CD8-positive, alpha-beta memory T cell (primary cell): ENCODE measurements around the gene ERGIC1. TPM values are rescaled to one million over a fixed set of nuclear protein-coding genes. Genes with fewer than 3 reads are reported as not detected.

Experiments used
- CTCF ChIA-PET: fragments of 350-600 bp; sonication (Branson Sonifier 250); formaldehyde crosslinking; loops from one replicate; lab custom pipeline; 2021; ENCODE audit warnings: antibody characterized with exemption; lab: Charles Lee
- POLR2A ChIA-PET: fragments of 350-600 bp; sonication (Branson Sonifier 250); formaldehyde crosslinking; loops from one replicate; lab custom pipeline; 2021; ENCODE audit warnings: antibody characterized with exemption; lab: Charles Lee
- DNase-seq, 5 donors: peaks; one replicate each; pipeline versions ENCODE4 v3.0.0 to v3.0.0-alpha.2; 2020 to 2022; ENCODE audit warnings: mixed read lengths in 1 of 5
- H3K27ac ChIP-seq: one replicate; pipeline ENCODE4 v1.7.0; 2013; ENCODE audit warnings: low read depth, mild to moderate bottlenecking, low read length, moderate library complexity
- H3K27me3 ChIP-seq: 2 replicates; pipeline ENCODE4 v1.7.0; 2013; ENCODE audit warnings: low read length, mild to moderate bottlenecking; ENCODE audit not compliant: insufficient read depth, poor library complexity, severe bottlenecking
- H3K36me3 ChIP-seq: 2 replicates; pipeline ENCODE4 v1.7.0; 2013; ENCODE audit warnings: mild to moderate bottlenecking, low read length, moderate library complexity; ENCODE audit not compliant: insufficient read depth
- H3K4me1 ChIP-seq: 2 replicates; pipeline ENCODE4 v1.7.0; 2013; ENCODE audit warnings: mild to moderate bottlenecking, low read length, moderate library complexity; ENCODE audit not compliant: insufficient read depth
- H3K4me3 ChIP-seq: 2 replicates; pipeline ENCODE4 v1.7.0; 2013; ENCODE audit warnings: mild to moderate bottlenecking, low read length
- H3K9me3 ChIP-seq: 2 replicates; pipeline ENCODE4 v1.7.0; 2013; ENCODE audit warnings: mild to moderate bottlenecking, low read length
- H3K27ac Mint-ChIP-seq, 8 donors: one replicate each; pipeline ENCODE4 v1.8.0; 2020 to 2021; ENCODE audit warnings: mixed read lengths in 8 of 8, mild to moderate bottlenecking in 6 of 8, inconsistent platforms in 3 of 8, moderate library complexity in 3 of 8
- H3K27me3 Mint-ChIP-seq, 2 donors: one replicate each; pipeline ENCODE4 v1.8.0; 2020 to 2021; ENCODE audit warnings: mixed read lengths in 2 of 2, mild to moderate bottlenecking in 1 of 2, moderate library complexity in 1 of 2
- H3K36me3 Mint-ChIP-seq, 3 donors: one replicate each; pipeline ENCODE4 v1.8.0; 2020 to 2021; ENCODE audit warnings: mixed read lengths in 3 of 3, inconsistent platforms in 1 of 3, mild to moderate bottlenecking in 1 of 3
- H3K4me1 Mint-ChIP-seq, 3 donors: one replicate each; pipeline ENCODE4 v1.8.0; 2020 to 2021; ENCODE audit warnings: mixed read lengths in 3 of 3, inconsistent platforms in 1 of 3, mild to moderate bottlenecking in 1 of 3
- H3K4me3 Mint-ChIP-seq, 7 donors: one replicate each; pipeline ENCODE4 v1.8.0; 2020 to 2021; ENCODE audit warnings: mixed read lengths in 7 of 7, mild to moderate bottlenecking in 6 of 7, moderate library complexity in 4 of 7, inconsistent platforms in 2 of 7
- H3K9me3 Mint-ChIP-seq, 5 donors: one replicate each; pipeline ENCODE4 v1.8.0; 2020 to 2022; ENCODE audit warnings: mixed read lengths in 5 of 5, mild to moderate bottlenecking in 3 of 5, moderate library complexity in 2 of 5, inconsistent platforms in 1 of 5
- polyA plus RNA-seq: library from polyadenylated mRNA; unstranded; fragments of 300-500 nt; fragmentation: Illumina TruSeq; gene quantifications from one replicate; pipeline ENCODE4 v1.2.3, GENCODE V29; 2021
- total RNA-seq, 2 experiments: library from RNA; stranded (reverse); gene quantifications; one replicate each; pipeline ENCODE4 v1.2.3, GENCODE V29; 2021

Gene ERGIC1
- total and polyA plus RNA-seq, 3 experiments from 2014 or later: 25.9 to 39.9 (median 39.7) TPM

GRCh38 chr5:172866802-172867748 lies 33.0 kb downstream of the ERGIC1 start:
- POLR2A ChIA-PET: no interaction called here
- Histone ChIP-seq H3K36me3 (no peaks in the 10 kb centered on the region), H3K27ac (no peak overlapping the region), H3K9me3 (no peaks in the 10 kb centered on the region), H3K4me1 (peaks cover 4% of the 10 kb centered on the region), H3K27me3 (no peaks in the 10 kb centered on the region), H3K4me3 (no peak overlapping the region)
- Mint-ChIP-seq H3K9me3 (no peaks in the 10 kb centered on the region), H3K27me3 (no peaks in the 10 kb centered on the region), H3K4me3 (no peak overlapping the region), H3K27ac (peak overlapping the region in 4 of 8 donors; percentile 4 to 80 (median 24)), H3K36me3 (peaks cover 0 to 11% (median 1%) of the 10 kb centered on the region in 3 donors), H3K4me1 (peaks cover 23 to 45% (median 31%) of the 10 kb centered on the region in 3 donors)
- DNase-seq: no peak
- CTCF ChIA-PET: interaction anchor here (1.0 to 1.9 kb wide), 3 partner anchors 66 to 152 kb away, joined by 3 to 5 read pairs (median 3); no protein-coding TSS in a partner anchor

- peak overlapping the region in 3 of 8 donors; percentile 29 to 73 (median 70) for H3K27ac Mint-ChIP-seq
- POLR2A ChIA-PET: no interaction called here
Observed at GRCh38 chr5:172867761-172868435, 33.8 kb downstream of the ERGIC1 start.

GRCh38 chr5:172868436-172868923 lies 34.4 kb downstream of the ERGIC1 start:
- Mint-ChIP-seq H3K27me3 (no peaks in the 10 kb centered on the region), H3K4me3 (no peak overlapping the region), H3K36me3 (peaks cover 0 to 11% (median 0%) of the 10 kb centered on the region in 3 donors), H3K9me3 (no peaks in the 10 kb centered on the region), H3K4me1 (peaks cover 13 to 40% (median 22%) of the 10 kb centered on the region in 3 donors), H3K27ac (peak overlapping the region in 5 of 8 donors; percentile 4 to 73 (median 70))
- CTCF ChIA-PET: interaction anchor here (0.9 to 1.9 kb wide), 4 partner anchors 64 to 154 kb away, joined by 3 to 5 read pairs (median 3); no protein-coding TSS in a partner anchor
- POLR2A ChIA-PET: no interaction called here
- H3K4me1 ChIP-seq: peaks cover 4% of the 10 kb centered on the region
- no peaks in the 10 kb centered on the region for H3K9me3 ChIP-seq
- no peaks in the 10 kb centered on the region for H3K27me3 ChIP-seq
- H3K27ac ChIP-seq: no peak overlapping the region
- H3K36me3 ChIP-seq: no peaks in the 10 kb centered on the region
- H3K4me3 ChIP-seq: no peak overlapping the region
- DNase-seq: no peak

More at GRCh38 chr5:172867761-172868435, 33.8 kb downstream of the ERGIC1 start:
- peaks cover 14 to 40% (median 23%) of the 10 kb centered on the region in 3 donors for H3K4me1 Mint-ChIP-seq
- no peak overlapping the region for H3K4me3 Mint-ChIP-seq
- CTCF ChIA-PET: interaction anchor here (0.9 to 1.9 kb wide), 4 partner anchors 65 to 153 kb away, joined by 3 to 5 read pairs (median 3); no protein-coding TSS in a partner anchor
- H3K27me3 Mint-ChIP-seq: no peaks in the 10 kb centered on the region
- no peak overlapping the region for H3K4me3 ChIP-seq
- no peaks in the 10 kb centered on the region for H3K9me3 ChIP-seq
- no peak for DNase-seq
- H3K36me3 Mint-ChIP-seq: peaks cover 0 to 12% (median under 1%) of the 10 kb centered on the region in 3 donors
- no peaks in the 10 kb centered on the region for H3K36me3 ChIP-seq
- peaks cover 4% of the 10 kb centered on the region for H3K4me1 ChIP-seq
- H3K27ac ChIP-seq: no peak overlapping the region
- no peaks in the 10 kb centered on the region for H3K27me3 ChIP-seq
- H3K9me3 Mint-ChIP-seq: no peaks in the 10 kb centered on the region

GRCh38 chr5:172868924-172869591 lies 35.0 kb downstream of the ERGIC1 start:
- CTCF ChIA-PET: interaction anchor here (0.9 to 1.9 kb wide), 2 partner anchors 75 to 152 kb away, joined by 3 to 5 read pairs; no protein-coding TSS in a partner anchor
- Mint-ChIP-seq H3K36me3 (peaks cover 0 to 8% (median 0%) of the 10 kb centered on the region in 3 donors), H3K27me3 (no peaks in the 10 kb centered on the region), H3K27ac (peak overlapping the region in 3 of 8 donors; percentile 4 to 44 (median 14)), H3K9me3 (no peaks in the 10 kb centered on the region), H3K4me1 (peaks cover 13 to 39% (median 22%) of the 10 kb centered on the region in 3 donors), H3K4me3 (no peak overlapping the region)
- POLR2A ChIA-PET: no interaction called here
- Histone ChIP-seq H3K9me3 (no peaks in the 10 kb centered on the region), H3K27ac (no peak overlapping the region), H3K4me3 (no peak overlapping the region), H3K27me3 (no peaks in the 10 kb centered on the region), H3K36me3 (no peaks in the 10 kb centered on the region), H3K4me1 (peaks cover 4% of the 10 kb centered on the region)
- no peak for DNase-seq

GRCh38 chr5:172869691-172870090 lies 35.6 kb downstream of the ERGIC1 start:
- DNase-seq: no peak
- ChIA-PET CTCF (no interaction called here), POLR2A (no interaction called here)
- Mint-ChIP-seq H3K4me1 (peaks cover 13 to 44% (median 24%) of the 10 kb centered on the region in 3 donors), H3K27ac (no peak overlapping the region), H3K9me3 (no peaks in the 10 kb centered on the region), H3K4me3 (no peak overlapping the region), H3K27me3 (no peaks in the 10 kb centered on the region), H3K36me3 (peaks cover 0 to 8% (median 0%) of the 10 kb centered on the region in 3 donors)
- H3K9me3 ChIP-seq: no peaks in the 10 kb centered on the region
- peaks cover 4% of the 10 kb centered on the region for H3K4me1 ChIP-seq
- no peaks in the 10 kb centered on the region for H3K27me3 ChIP-seq
- H3K27ac ChIP-seq: no peak overlapping the region
- no peaks in the 10 kb centered on the region for H3K36me3 ChIP-seq
- H3K4me3 ChIP-seq: no peak overlapping the region

- Mint-ChIP-seq H3K4me3 (no peak overlapping the region), H3K4me1 (peaks cover 13 to 47% (median 27%) of the 10 kb centered on the region in 3 donors), H3K36me3 (peaks cover 0 to 8% (median 0%) of the 10 kb centered on the region in 3 donors), H3K27me3 (no peaks in the 10 kb centered on the region), H3K27ac (no peak overlapping the region), H3K9me3 (no peaks in the 10 kb centered on the region)
- H3K27me3 ChIP-seq: no peaks in the 10 kb centered on the region
- no peaks in the 10 kb centered on the region for H3K36me3 ChIP-seq
- no peaks in the 10 kb centered on the region for H3K9me3 ChIP-seq
- CTCF ChIA-PET: no interaction called here
- H3K27ac ChIP-seq: no peak overlapping the region
- H3K4me3 ChIP-seq: no peak overlapping the region
- DNase-seq: no peak
- POLR2A ChIA-PET: no interaction called here
- H3K4me1 ChIP-seq: peaks cover 4% of the 10 kb centered on the region
Observed at GRCh38 chr5:172870291-172870714, 36.3 kb downstream of the ERGIC1 start.

GRCh38 chr5:172870715-172871461 lies 36.8 kb downstream of the ERGIC1 start:
- H3K4me3 ChIP-seq: no peak overlapping the region
- Mint-ChIP-seq H3K4me3 (no peak overlapping the region), H3K27ac (no peak overlapping the region), H3K36me3 (peaks cover 0 to 8% (median 0%) of the 10 kb centered on the region in 3 donors), H3K27me3 (no peaks in the 10 kb centered on the region), H3K9me3 (no peaks in the 10 kb centered on the region), H3K4me1 (peaks cover 15 to 44% (median 26%) of the 10 kb centered on the region in 3 donors)
- ChIA-PET CTCF (interaction anchor here (2.2 kb wide), 1 partner anchor 62 kb away, joined by 6 read pairs; no protein-coding TSS in a partner anchor), POLR2A (no interaction called here)
- no peaks in the 10 kb centered on the region for H3K27me3 ChIP-seq
- H3K36me3 ChIP-seq: no peaks in the 10 kb centered on the region
- H3K4me1 ChIP-seq: peaks cover 4% of the 10 kb centered on the region
- no peaks in the 10 kb centered on the region for H3K9me3 ChIP-seq
- DNase-seq: no peak
- no peak overlapping the region for H3K27ac ChIP-seq
